Hepatocyte (in vitro differentiated cells): ENCODE data around the gene TNFSF4. TPM values are rescaled to one million over a fixed set of nuclear protein-coding genes. Genes with fewer than 3 reads are reported as not detected.

Experiments used
- DNase-seq: peaks from one replicate; pipeline ENCODE4 v3.0.0-alpha.2; 2016; ENCODE audit warnings: low spot score
- H2AFZ ChIP-seq: fragments of 200-600 bp; sonication (generic); 2 replicates; pipeline ENCODE4 v1.6.0; 2016; ENCODE audit warnings: antibody characterized with exemption, mild to moderate bottlenecking
- H3K27ac ChIP-seq: fragments of 200-600 bp; sonication (generic); 2 replicates; pipeline ENCODE4 v1.5.1; 2016; ENCODE audit warnings: mild to moderate bottlenecking
- H3K27me3 ChIP-seq: fragments of 200-600 bp; sonication (generic); 2 replicates; pipeline ENCODE4 v1.6.1; 2016
- H3K36me3 ChIP-seq: fragments of 200-600 bp; sonication (generic); replicated peaks from 2 replicates; pipeline ENCODE4 v1.5.1; 2016; ENCODE audit warnings: low read depth; ENCODE audit not compliant: insufficient read depth
- H3K4me1 ChIP-seq: fragments of 200-600 bp; sonication (generic); 2 replicates; pipeline ENCODE4 v1.5.1; 2016; ENCODE audit warnings: mild to moderate bottlenecking, moderate library complexity; ENCODE audit not compliant: insufficient read depth
- H3K4me2 ChIP-seq: fragments of 200-600 bp; sonication (generic); 2 replicates; pipeline ENCODE4 v1.6.0; 2016
- H3K4me3 ChIP-seq: fragments of 200-600 bp; sonication (generic); 2 replicates; pipeline ENCODE4 v1.5.1; 2016; ENCODE audit warnings: mild to moderate bottlenecking
- H3K79me2 ChIP-seq: fragments of 200-600 bp; sonication (generic); 2 replicates; pipeline ENCODE4 v1.6.0; 2017; ENCODE audit warnings: mild to moderate bottlenecking
- H3K9me2 ChIP-seq: fragments of 200-600 bp; sonication (generic); replicated peaks from 2 replicates; pipeline ENCODE4 v1.6.0; 2017; ENCODE audit warnings: mild to moderate bottlenecking; ENCODE audit not compliant: insufficient read depth
- H3K9me3 ChIP-seq: fragments of 200-600 bp; sonication (generic); 2 replicates; pipeline ENCODE4 v1.5.1; 2016; ENCODE audit warnings: low read depth, mild to moderate bottlenecking
- H4K20me1 ChIP-seq: fragments of 200-600 bp; sonication (generic); 2 replicates; pipeline ENCODE4 v1.6.0; 2016; ENCODE audit warnings: mild to moderate bottlenecking; ENCODE audit not compliant: insufficient read depth, poor library complexity, severe bottlenecking
- CTCF ChIP-seq: fragments of 200-600 bp; sonication (generic); IDR thresholded peaks from 2 replicates; pipeline ENCODE4 v1.5.1; 2016; ENCODE audit warnings: antibody characterized with exemption, mild to moderate bottlenecking; ENCODE audit not compliant: poor library complexity
- EZH2 ChIP-seq: fragments of 200-600 bp; sonication (generic); IDR thresholded peaks from 2 replicates; pipeline ENCODE4 v1.6.1; 2016; ENCODE audit warnings: antibody characterized with exemption, mild to moderate bottlenecking, borderline replicate concordance
- EZH2phosphoT487 ChIP-seq: fragments of 200-600 bp; sonication (generic); IDR thresholded peaks from one replicate; pipeline ENCODE4 v1.6.1; 2018; ENCODE audit warnings: antibody characterized with exemption, mild to moderate bottlenecking, low read depth, moderate library complexity; ENCODE audit not compliant: unreplicated experiment, severe bottlenecking
- WGBS: methylation state at CpG from one replicate; pipeline ENCODE4 v1.1.6; 2016; ENCODE audit warnings: low lambda C conversion rate; ENCODE audit errors: missing lambda C conversion rate; 5-methylcytosine and 5-hydroxymethylcytosine counted together
- polyA plus RNA-seq: library from polyadenylated mRNA; unstranded; fragments of >200 nt; fragmentation: Nextera tagmentation; extraction: Ambion mirVana; gene quantifications from 2 replicates; pipeline ENCODE4 v1.2.1, GENCODE V29; 2016
- total RNA-seq: library from RNA; depleted of rRNA; stranded (reverse); fragments of >200 nt; gene quantifications from 2 replicates; pipeline ENCODE4 v1.2.3, GENCODE V29; 2014

The TNFSF4 gene
- total and polyA plus RNA-seq, 2 experiments from 2014 or later = 0.80 to 3.9 TPM

DNA sequence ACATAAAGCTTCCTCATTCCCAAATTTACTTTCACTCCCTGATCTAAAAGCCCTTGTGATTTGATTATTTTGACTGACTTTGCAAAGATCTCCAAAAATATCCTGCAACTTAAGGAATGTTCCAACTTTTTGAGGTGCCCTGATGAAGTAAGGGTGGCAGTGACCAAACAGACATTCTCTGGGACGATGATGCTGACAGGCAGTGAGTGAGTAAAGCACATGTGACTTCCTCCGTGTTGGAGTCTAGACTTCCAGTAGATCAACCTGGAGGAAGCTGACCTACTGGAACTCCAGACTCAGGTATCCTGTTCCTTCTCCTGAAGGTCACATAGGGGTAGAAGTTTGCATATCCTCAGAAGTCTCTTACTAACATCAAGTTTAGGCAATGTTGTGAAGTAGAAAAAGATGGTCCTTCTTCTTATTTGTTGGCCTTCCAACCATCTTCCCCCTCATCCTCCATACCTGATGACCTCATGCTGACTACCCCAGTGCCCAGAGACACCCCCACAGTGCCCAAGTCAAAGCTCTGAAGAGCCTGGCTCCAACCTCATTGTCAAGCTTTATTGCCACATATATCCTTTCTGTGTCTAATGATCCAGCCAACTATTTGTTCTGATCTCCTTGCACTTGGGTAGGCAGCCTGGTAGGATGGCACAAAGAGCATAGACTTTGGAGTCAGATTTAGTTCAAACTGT lies 16.0 kb downstream of the TNFSF4 start:
- H3K27ac ChIP-seq = no peak overlapping the region
- 74% methylated on average over 2 of the region's 2 CpGs for WGBS

GRCh38 chr1:173190101-173190936 lies 16.8 kb downstream of the TNFSF4 start:
- H3K4me2 ChIP-seq = no peak overlapping the region
- DNase-seq = peak; percentile 80
- WGBS = 65% methylated on average over 10 of the region's 10 CpGs

More for the DNA sequence above, 16.0 kb downstream of the TNFSF4 start:
- Histone ChIP-seq H3K79me2 (no peaks in the 10 kb centered on the region), H4K20me1 (no peaks in the 10 kb centered on the region), H3K36me3 (no peaks in the 10 kb centered on the region), H3K9me3 (no peaks in the 10 kb centered on the region), H3K9me2 (no peaks in the 10 kb centered on the region), H3K27me3 (no peaks in the 10 kb centered on the region), H2AFZ (no peak overlapping the region), H3K4me2 (no peak overlapping the region), H3K4me3 (no peak overlapping the region), H3K4me1 (no peaks in the 10 kb centered on the region)
- no peak for TF ChIP-seq CTCF
- TF ChIP-seq EZH2phosphoT487 = no peak
- no peak for TF ChIP-seq EZH2
- DNase-seq = no peak

GRCh38 chr1:173187671-173188237 lies 19.4 kb downstream of the TNFSF4 start:
- H3K27me3 ChIP-seq = no peaks in the 10 kb centered on the region
- DNase-seq = no peak
- H2AFZ ChIP-seq = no peak overlapping the region
- H3K9me3 ChIP-seq = no peaks in the 10 kb centered on the region
- H3K79me2 ChIP-seq = no peaks in the 10 kb centered on the region
- WGBS = 83% methylated on average over 3 of the region's 3 CpGs
- TF ChIP-seq CTCF (no peak), EZH2 (no peak), EZH2phosphoT487 (no peak)
- no peaks in the 10 kb centered on the region for H3K4me1 ChIP-seq
- H3K27ac ChIP-seq = no peak overlapping the region
- no peaks in the 10 kb centered on the region for H3K36me3 ChIP-seq
- H3K4me3 ChIP-seq = no peak overlapping the region
- no peaks in the 10 kb centered on the region for H3K9me2 ChIP-seq
- H3K4me2 ChIP-seq = no peak overlapping the region
- H4K20me1 ChIP-seq = no peaks in the 10 kb centered on the region

More at GRCh38 chr1:173190101-173190936, 16.8 kb downstream of the TNFSF4 start:
- Histone ChIP-seq H3K4me3 (no peak overlapping the region), H3K27ac (peak overlapping the region; percentile 58), H3K9me3 (no peaks in the 10 kb centered on the region), H3K9me2 (no peaks in the 10 kb centered on the region), H4K20me1 (no peaks in the 10 kb centered on the region), H3K4me1 (no peaks in the 10 kb centered on the region), H3K79me2 (no peaks in the 10 kb centered on the region), H3K27me3 (no peaks in the 10 kb centered on the region), H3K36me3 (no peaks in the 10 kb centered on the region), H2AFZ (no peak overlapping the region)
- TF ChIP-seq EZH2 (no peak), CTCF (no peak), EZH2phosphoT487 (no peak)
